Parathyroid adenoma (tissue), 2 donors: ENCODE data around the gene ELN.

ENCODE experiments used
- H2AFZ ChIP-seq: fragments of 300-600 bp; sonication (generic); one replicate; pipeline ENCODE4 v1.7.0; 2017; ENCODE audit warnings: antibody characterized with exemption, mild to moderate bottlenecking
- H3K27ac ChIP-seq: fragments of 300-600 bp; sonication (generic); one replicate; pipeline ENCODE4 v1.7.0; 2017
- H3K27me3 ChIP-seq: fragments of 300-600 bp; sonication (generic); one replicate; pipeline ENCODE4 v1.7.0; 2017; ENCODE audit warnings: low read length; ENCODE audit not compliant: control insufficient read depth, insufficient read depth
- H3K36me3 ChIP-seq: fragments of 300-600 bp; sonication (generic); one replicate; pipeline ENCODE4 v1.7.0; 2017; ENCODE audit warnings: low read length; ENCODE audit not compliant: control insufficient read depth, insufficient read depth
- H3K4me1 ChIP-seq: fragments of 300-600 bp; sonication (generic); one replicate; pipeline ENCODE4 v1.7.0; 2017; ENCODE audit warnings: control low read depth
- H3K4me2 ChIP-seq: fragments of 300-600 bp; sonication (generic); one replicate; pipeline ENCODE4 v1.7.0; 2017; ENCODE audit warnings: low read length
- H3K4me3 ChIP-seq: fragments of 300-600 bp; sonication (generic); one replicate; pipeline ENCODE4 v1.7.0; 2017; ENCODE audit warnings: low read depth, low read length
- H3K79me2 ChIP-seq: fragments of 300-600 bp; sonication (generic); one replicate; pipeline ENCODE4 v1.7.0; 2017; ENCODE audit warnings: control low read depth
- H3K9ac ChIP-seq: fragments of 300-600 bp; sonication (generic); one replicate; pipeline ENCODE4 v1.7.0; 2017; ENCODE audit warnings: mild to moderate bottlenecking
- H3K9me3 ChIP-seq: fragments of 300-600 bp; sonication (generic); one replicate; pipeline ENCODE4 v1.7.0; 2017; ENCODE audit warnings: low read length; ENCODE audit not compliant: control insufficient read depth
- TF ChIP-seq, protein P1 (sequence below): fragments of 300-600 bp; sonication (generic); IDR thresholded peaks from one replicate; pipeline ENCODE4 v1.7.0; 2017; ENCODE audit warnings: antibody characterized with exemption, mild to moderate bottlenecking
- donor health status: primary hyperparathyroidism.

Gene ELN

DNA sequence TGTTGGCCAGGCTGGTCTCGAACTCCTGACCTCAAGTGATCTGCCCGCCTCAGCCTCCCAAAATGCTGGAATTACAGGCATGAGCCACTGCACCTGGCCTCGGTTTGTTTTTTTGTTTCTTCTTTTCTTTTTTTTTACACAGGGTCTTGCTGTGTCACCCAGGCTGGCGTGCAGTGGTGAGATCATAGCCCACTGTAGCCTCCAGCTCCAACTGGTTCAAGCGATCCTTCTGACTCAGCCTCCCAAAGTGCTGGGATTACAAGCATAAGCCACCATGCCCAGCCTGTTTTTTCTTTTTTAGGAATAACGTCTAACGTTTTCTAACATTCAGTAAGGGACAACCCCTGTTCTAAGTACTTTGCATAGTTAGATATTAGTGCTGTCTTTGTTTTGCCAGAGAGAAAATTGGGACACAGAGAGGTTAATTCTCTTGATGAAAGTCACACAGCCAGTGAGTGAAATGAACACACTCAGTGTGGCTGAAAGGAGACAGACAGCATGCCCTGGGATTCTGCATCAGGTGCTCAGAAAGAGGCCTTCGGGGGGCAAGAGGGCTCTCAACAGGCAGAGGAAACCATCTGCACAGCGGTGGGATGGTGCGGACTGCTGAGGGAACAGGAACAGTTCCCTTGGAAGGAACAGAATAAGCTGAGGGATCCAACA lies 59.9 kb downstream of the ELN start:
- no peaks in the 10 kb centered on the region for H3K79me2 ChIP-seq
- H3K27me3 ChIP-seq = no peaks in the 10 kb centered on the region
- no peaks in the 10 kb centered on the region for H3K36me3 ChIP-seq
- H3K4me3 ChIP-seq = no peak overlapping the region
- TF ChIP-seq, protein P1, sequence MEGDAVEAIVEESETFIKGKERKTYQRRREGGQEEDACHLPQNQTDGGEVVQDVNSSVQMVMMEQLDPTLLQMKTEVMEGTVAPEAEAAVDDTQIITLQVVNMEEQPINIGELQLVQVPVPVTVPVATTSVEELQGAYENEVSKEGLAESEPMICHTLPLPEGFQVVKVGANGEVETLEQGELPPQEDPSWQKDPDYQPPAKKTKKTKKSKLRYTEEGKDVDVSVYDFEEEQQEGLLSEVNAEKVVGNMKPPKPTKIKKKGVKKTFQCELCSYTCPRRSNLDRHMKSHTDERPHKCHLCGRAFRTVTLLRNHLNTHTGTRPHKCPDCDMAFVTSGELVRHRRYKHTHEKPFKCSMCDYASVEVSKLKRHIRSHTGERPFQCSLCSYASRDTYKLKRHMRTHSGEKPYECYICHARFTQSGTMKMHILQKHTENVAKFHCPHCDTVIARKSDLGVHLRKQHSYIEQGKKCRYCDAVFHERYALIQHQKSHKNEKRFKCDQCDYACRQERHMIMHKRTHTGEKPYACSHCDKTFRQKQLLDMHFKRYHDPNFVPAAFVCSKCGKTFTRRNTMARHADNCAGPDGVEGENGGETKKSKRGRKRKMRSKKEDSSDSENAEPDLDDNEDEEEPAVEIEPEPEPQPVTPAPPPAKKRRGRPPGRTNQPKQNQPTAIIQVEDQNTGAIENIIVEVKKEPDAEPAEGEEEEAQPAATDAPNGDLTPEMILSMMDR = no peak
- no peak overlapping the region for H3K4me2 ChIP-seq
- H3K4me1 ChIP-seq = peaks cover 2% of the 10 kb centered on the region
- H2AFZ ChIP-seq = no peak overlapping the region
- H3K9me3 ChIP-seq = no peaks in the 10 kb centered on the region
- no peak overlapping the region for H3K9ac ChIP-seq
- no peak overlapping the region for H3K27ac ChIP-seq

DNA sequence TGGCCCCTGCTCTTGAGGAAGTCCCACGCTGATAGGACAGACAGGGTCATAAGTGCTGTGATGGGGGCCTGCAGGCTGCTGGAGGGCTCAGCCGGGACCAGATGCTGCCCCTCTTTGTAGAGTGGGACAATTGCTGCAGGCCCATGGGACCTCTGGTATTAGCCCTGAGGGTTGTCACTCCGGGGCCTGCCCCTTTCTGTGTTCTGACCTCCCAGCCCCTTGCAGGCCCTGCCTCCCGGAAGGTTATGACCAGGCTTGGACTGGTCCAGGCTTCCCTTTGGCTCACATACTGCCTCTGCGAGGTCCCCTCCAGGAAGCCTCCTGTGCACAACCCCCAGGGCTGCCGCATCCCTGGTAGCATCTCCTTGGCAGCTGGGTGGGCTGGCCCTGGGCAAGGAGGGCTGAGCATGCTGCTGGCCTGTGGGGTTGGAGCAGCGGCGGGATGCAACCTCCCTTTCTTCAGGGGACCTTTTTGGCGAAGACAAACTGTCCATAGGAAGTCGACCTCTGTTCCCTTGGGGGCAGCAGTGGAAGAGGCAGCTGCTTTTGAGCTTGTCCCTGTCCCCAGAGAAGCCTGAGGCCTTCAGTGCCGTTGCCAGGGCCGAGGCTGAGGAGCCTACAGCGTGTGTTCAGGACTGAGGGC lies 64.5 kb downstream of the ELN start:
- no peaks in the 10 kb centered on the region for H3K27me3 ChIP-seq
- TF ChIP-seq, protein P1 = no peak
- H3K4me3 ChIP-seq = no peak overlapping the region
- no peaks in the 10 kb centered on the region for H3K4me1 ChIP-seq
- H3K36me3 ChIP-seq = no peaks in the 10 kb centered on the region
- H2AFZ ChIP-seq = no peak overlapping the region
- no peak overlapping the region for H3K9ac ChIP-seq
- no peak overlapping the region for H3K27ac ChIP-seq
- no peaks in the 10 kb centered on the region for H3K9me3 ChIP-seq
- H3K79me2 ChIP-seq = no peaks in the 10 kb centered on the region
- H3K4me2 ChIP-seq = no peak overlapping the region

DNA sequence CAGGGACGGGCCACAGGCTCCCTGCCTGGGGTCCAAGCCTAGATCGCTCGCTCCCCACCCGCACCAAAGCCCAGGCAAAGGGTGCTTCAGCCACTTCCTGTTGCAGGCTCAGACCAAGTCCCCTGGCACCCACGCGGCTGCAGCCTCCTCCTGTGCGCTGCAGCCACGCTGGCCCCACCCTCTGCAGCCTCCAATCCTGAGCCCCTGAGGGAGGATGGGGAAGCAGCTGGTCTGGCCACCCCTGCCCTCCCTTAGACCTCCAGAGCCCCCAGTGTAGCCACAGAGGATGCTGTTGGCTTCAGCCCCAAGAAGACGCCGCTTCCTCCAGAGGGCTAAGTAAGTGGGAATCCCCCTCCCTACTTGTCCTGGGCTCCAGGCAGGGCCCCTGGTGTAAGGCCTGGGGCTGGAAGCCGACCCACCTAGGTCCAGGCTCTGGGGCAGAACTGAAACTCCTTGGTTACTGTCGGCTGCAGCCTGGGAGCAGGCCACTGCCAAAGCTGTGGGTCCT lies 65.0 kb downstream of the ELN start:
- no peak overlapping the region for H2AFZ ChIP-seq
- no peak overlapping the region for H3K9ac ChIP-seq
- no peaks in the 10 kb centered on the region for H3K9me3 ChIP-seq
- H3K4me2 ChIP-seq = no peak overlapping the region
- H3K27ac ChIP-seq = no peak overlapping the region
- no peaks in the 10 kb centered on the region for H3K4me1 ChIP-seq
- no peaks in the 10 kb centered on the region for H3K27me3 ChIP-seq
- TF ChIP-seq, protein P1 = no peak
- H3K4me3 ChIP-seq = no peak overlapping the region
- H3K36me3 ChIP-seq = no peaks in the 10 kb centered on the region
- no peaks in the 10 kb centered on the region for H3K79me2 ChIP-seq

DNA sequence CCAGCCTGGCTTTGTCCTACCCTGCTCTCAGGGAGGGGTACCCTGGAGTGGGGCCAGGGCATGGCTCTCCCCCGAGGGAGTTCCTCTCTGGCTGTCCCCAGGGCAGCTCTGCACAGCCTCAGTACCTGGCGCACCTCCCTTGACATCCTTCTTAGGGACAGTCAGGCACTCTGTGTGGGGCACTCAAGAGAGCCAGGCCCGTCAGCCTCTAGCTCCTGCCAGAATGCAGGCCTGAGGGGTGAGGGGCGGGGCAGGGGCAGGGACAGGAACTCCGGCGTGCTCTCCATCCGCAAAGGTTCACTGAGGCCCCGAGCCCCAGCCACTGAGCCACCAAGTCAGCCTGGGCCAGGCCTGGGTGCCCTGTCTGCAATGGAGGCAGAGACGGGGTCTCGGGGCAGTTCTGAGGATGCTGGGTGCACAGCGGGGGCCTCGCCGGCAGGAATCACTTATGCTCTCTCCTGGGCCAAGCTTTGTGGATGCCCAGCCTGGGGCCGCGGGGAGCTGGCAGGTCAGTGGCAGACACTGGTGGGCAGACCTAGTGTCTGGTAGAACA lies 65.8 kb downstream of the ELN start:
- H2AFZ ChIP-seq = no peak overlapping the region
- no peaks in the 10 kb centered on the region for H3K9me3 ChIP-seq
- TF ChIP-seq, protein P1 = no peak
- no peaks in the 10 kb centered on the region for H3K4me1 ChIP-seq
- H3K4me3 ChIP-seq = no peak overlapping the region
- H3K9ac ChIP-seq = no peak overlapping the region
- H3K27ac ChIP-seq = no peak overlapping the region
- H3K36me3 ChIP-seq = no peaks in the 10 kb centered on the region
- H3K4me2 ChIP-seq = no peak overlapping the region
- H3K79me2 ChIP-seq = no peaks in the 10 kb centered on the region
- H3K27me3 ChIP-seq = no peaks in the 10 kb centered on the region
